Measurements from ENCODE around the gene FAM98A.

DNA sequence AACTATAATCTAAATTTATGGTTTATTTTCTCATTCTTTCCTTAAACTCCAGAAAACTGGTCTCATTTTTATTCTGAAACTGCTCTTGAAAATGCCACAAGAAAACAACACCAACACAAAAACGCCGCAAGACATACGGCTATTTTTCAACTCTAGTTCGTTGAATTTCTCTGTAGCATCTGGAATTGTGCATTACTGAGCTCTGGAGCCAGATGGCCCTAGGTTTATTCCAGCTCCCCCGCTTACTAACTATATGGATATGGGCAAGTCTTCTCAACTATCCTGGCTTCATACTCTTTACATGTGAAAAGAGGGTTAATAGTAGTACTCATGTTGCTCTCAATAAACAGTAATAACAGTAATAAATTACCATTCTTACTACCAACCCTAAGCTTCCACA lies 19.9 kb downstream of the FAM98A start:
- TF ChIP-seq CTCF (IDR thresholded peaks at IDR 0.05; ENCODE audit: low read depth, low read length, missing input control) = no peak
- no peak for TF ChIP-seq TAF1 (conservative IDR thresholded peaks at IDR 0.05)
- no peak for TF ChIP-seq ATF3 (IDR thresholded peaks at IDR 0.05)
- TF ChIP-seq, protein P1, sequence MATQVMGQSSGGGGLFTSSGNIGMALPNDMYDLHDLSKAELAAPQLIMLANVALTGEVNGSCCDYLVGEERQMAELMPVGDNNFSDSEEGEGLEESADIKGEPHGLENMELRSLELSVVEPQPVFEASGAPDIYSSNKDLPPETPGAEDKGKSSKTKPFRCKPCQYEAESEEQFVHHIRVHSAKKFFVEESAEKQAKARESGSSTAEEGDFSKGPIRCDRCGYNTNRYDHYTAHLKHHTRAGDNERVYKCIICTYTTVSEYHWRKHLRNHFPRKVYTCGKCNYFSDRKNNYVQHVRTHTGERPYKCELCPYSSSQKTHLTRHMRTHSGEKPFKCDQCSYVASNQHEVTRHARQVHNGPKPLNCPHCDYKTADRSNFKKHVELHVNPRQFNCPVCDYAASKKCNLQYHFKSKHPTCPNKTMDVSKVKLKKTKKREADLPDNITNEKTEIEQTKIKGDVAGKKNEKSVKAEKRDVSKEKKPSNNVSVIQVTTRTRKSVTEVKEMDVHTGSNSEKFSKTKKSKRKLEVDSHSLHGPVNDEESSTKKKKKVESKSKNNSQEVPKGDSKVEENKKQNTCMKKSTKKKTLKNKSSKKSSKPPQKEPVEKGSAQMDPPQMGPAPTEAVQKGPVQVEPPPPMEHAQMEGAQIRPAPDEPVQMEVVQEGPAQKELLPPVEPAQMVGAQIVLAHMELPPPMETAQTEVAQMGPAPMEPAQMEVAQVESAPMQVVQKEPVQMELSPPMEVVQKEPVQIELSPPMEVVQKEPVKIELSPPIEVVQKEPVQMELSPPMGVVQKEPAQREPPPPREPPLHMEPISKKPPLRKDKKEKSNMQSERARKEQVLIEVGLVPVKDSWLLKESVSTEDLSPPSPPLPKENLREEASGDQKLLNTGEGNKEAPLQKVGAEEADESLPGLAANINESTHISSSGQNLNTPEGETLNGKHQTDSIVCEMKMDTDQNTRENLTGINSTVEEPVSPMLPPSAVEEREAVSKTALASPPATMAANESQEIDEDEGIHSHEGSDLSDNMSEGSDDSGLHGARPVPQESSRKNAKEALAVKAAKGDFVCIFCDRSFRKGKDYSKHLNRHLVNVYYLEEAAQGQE (IDR thresholded peaks at IDR 0.05) = no peak
- TF ChIP-seq YY1 (IDR thresholded peaks at IDR 0.05) = no peak
- TF ChIP-seq RAD21 (IDR thresholded peaks at IDR 0.05) = no peak
- TF ChIP-seq MAX (IDR thresholded peaks at IDR 0.05) = no peak
- no peak for TF ChIP-seq FOXA1 (IDR thresholded peaks at IDR 0.05)
- no peak for TF ChIP-seq EGR1 (IDR thresholded peaks at IDR 0.05; ENCODE audit: low read depth in 2 of 2)
- TF ChIP-seq FOXA2 (IDR thresholded peaks at IDR 0.05) = no peak

Measured in liver (tissue), 3 donors.